ENCODE data around the gene RGS12.

The RGS12 gene, protein sequence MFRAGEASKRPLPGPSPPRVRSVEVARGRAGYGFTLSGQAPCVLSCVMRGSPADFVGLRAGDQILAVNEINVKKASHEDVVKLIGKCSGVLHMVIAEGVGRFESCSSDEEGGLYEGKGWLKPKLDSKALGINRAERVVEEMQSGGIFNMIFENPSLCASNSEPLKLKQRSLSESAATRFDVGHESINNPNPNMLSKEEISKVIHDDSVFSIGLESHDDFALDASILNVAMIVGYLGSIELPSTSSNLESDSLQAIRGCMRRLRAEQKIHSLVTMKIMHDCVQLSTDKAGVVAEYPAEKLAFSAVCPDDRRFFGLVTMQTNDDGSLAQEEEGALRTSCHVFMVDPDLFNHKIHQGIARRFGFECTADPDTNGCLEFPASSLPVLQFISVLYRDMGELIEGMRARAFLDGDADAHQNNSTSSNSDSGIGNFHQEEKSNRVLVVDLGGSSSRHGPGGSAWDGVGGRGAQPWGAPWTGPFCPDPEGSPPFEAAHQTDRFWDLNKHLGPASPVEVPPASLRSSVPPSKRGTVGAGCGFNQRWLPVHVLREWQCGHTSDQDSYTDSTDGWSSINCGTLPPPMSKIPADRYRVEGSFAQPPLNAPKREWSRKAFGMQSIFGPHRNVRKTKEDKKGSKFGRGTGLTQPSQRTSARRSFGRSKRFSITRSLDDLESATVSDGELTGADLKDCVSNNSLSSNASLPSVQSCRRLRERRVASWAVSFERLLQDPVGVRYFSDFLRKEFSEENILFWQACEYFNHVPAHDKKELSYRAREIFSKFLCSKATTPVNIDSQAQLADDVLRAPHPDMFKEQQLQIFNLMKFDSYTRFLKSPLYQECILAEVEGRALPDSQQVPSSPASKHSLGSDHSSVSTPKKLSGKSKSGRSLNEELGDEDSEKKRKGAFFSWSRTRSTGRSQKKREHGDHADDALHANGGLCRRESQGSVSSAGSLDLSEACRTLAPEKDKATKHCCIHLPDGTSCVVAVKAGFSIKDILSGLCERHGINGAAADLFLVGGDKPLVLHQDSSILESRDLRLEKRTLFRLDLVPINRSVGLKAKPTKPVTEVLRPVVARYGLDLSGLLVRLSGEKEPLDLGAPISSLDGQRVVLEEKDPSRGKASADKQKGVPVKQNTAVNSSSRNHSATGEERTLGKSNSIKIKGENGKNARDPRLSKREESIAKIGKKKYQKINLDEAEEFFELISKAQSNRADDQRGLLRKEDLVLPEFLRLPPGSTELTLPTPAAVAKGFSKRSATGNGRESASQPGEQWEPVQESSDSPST (N-terminal part only)

DNA sequence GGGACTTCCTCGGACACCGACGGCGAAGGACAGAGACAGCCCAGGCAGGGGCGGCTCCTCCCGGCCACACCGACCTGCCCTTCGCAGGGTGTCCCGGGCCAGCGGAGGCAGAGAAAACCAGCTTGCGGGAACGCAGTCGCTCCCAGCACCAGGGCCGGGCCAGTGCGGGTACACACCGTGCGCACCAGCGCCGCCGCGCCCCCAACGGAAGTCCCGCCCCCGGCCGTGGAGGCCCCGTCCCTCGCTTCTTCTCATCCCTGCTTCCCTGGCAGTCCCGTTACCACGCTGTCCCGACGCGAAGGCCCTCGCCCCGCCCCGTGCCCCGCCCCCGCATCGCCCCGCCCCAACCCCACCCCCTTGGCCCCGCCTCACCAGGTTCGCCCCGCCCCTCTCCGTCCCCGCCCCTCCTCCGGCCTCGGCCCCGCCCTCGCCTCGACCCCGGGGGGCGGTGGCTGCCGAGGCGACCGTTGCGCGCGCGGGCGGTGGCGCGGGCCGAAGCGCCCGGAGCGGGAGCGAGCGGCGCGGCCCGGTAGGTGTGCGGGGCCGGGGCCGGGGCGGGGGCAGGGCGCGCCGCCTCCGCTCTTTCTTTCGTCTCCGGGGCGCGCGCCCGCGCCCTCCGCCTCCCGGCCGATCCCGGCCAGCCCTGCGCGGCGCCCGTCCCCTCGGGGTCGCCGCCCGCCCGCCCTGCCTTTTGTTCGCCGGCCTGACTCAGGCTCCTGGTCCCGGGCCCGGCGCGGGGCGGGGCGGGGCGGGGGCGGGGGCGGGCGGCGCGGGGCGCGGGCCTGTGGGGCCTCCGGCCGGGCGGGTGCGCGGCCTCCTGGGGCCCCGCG, at the start of gene RGS12:
TSS of gene RGS12 (plus strand) at position 451 of the 830 bp plus-strand sequence. CDS start 23,150 bp downstream, outside the sequence.
- DNase-seq = peak; percentile 64

DNA sequence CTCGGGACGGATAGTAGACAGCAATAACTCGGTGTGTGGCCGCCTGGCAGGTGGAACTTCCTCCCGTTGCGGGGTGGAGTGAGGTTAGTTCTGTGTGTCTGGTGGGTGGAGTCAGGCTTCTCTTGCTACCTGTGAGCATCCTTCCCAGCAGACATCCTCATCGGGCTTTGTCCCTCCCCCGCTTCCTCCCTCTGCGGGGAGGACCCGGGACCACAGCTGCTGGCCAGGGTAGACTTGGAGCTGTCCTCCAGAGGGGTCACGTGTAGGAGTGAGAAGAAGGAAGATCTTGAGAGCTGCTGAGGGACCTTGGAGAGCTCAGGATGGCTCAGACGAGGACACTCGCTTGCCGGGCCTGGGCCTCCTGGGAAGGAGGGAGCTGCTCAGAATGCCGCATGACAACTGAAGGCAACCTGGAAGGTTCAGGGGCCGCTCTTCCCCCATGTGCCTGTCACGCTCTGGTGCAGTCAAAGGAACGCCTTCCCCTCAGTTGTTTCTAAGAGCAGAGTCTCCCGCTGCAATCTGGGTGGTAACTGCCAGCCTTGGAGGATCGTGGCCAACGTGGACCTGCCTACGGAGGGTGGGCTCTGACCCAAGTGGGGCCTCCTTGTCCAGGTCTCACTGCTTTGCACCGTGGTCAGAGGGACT, 49.6 kb upstream of the RGS12 start:
- no peak for DNase-seq

DNA sequence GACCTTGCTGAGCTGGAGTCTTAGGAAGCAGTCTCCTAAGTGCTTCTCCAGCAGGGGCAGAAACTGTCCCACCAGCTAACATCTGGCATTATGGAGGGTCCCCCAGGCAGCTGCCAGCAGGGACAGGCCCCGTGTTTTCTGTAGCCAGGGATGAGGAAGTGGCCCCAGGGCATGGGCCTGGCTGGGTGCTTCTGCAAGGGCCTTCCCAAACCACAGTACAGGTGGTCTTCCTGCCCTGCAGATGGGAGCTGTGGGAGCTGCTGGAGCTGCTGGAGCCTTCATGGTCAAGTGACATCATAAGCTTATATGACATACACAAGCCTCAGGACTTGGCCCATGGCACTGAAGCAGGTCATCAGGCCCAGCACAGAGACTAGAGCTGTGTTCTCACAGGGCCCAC, 48.8 kb upstream of the RGS12 start:
- no peak for DNase-seq

DNA sequence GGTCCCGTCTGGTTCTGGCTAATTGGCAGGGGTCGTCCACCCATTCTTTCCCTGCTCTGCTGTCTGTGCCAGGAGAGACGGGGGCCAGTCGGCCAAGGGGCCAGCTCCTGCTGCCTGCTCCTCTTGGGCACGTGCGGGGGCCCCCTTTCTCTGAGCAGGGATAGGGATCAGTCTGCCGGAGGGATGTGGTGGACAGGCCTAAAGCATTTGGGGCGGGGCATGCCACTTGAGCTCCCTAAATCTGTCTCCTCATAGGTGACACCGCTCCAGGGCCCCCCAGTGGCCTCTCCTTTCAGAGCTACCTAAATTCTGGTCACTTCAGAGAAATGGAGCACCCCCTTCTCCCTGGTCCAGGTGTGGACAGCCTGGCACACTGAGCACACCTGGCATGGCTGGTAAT, 48.1 kb upstream of the RGS12 start:
- DNase-seq = no peak

DNA sequence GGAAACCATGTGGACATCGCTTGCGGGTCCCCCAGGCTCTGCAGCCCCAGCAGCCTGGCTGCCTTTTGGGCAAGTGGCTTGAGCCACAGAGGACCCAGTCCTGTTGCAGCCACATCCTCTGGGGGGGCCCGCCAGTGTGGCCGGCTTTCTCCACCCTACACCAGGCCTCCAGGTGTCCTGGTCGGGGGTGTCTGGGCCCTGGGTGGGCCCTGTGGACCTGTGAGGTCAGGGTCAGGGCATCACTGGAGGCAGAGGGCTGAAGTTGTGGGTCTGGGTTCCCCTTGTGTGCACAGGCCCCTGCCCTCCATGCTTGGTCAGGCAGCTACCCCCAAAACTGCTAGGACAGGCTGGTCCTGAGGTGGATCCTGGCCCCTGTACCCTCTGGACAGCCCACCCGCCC, 47.1 kb upstream of the RGS12 start:
- DNase-seq = no peak

DNA sequence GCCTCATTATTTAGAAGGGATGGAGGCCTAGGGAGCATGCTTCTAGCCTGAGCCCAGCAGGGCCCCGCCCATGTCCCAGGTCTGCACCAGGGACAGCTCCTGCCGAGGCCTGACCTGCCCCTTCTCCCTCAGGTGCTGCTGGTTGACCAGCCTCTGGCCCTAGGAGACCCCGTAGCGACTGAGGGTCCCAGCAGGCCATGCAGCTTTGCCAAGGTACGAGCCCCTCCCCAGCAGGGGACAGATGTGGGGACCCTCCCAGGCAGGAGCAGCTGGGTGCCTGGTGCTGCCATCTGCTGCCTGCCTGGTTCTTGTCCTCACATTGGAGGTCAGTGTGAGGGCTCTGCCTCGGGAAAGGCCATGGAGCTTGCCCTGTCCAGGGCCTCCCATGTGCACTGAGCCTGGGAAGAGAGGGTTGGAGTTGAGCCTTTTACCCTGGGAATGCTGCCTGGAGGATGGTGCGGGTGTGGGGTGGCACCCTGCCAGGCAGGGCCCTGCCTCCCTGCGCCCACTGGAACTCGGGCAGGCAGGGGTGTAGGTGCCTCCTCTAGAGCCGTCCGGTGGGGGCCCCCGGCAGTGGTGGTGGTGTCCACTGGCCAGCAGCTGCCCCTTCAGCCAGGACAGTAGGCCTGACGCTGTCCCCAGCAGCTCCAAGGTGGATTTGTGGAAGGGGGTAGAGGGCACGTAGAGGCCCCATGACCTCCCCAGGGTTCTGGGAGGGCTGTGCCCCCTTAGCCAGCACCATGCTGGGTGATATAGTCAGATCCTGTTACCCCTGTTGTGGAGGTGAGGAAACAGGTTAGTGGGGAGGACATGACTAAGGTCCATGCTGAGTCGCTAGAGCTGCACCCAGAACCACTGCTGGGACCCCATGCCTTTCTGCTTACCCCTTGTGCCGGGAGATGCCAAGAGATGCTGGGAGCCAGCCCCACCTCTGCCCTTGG, 46.1 kb upstream of the RGS12 start:
- no peak for DNase-seq

DNA sequence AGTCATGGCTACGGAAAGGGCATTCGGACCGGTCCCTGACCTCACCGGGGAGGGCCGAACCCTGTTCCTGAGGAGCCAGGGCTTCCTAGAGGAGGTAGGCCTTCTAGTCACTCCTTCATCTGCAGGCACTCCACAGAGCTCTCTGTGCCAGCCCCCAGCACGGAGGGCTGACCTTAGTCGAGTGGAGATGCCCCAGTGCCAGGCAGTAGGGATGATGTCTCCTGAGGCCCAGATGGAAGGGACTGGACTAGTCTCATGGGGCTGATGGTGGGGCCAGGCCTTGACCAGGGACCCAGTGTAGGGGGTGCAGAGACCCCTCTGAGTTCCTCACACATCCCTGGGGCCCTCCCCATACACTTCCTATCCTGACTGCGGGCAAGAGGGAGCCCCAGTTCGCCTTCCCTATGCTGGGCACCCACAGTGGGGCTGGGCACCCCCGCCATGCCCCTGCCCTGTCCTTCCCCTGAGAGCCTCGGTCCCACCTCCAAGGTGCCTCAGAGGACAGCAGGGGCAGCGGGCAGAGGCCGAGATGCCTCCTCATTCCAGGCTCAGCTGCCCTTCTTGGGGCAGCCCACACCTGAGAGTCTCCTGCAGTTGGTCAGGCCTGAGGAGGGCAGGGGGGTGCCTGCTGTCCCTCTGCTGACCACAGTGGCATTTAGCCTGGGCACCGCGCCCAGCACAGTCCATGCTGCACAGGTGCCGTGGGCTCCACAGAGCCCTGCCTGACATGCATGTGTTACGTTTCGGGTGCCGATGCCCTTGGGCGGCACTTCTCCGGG, 45.2 kb upstream of the RGS12 start:
- DNase-seq = no peak

DNA sequence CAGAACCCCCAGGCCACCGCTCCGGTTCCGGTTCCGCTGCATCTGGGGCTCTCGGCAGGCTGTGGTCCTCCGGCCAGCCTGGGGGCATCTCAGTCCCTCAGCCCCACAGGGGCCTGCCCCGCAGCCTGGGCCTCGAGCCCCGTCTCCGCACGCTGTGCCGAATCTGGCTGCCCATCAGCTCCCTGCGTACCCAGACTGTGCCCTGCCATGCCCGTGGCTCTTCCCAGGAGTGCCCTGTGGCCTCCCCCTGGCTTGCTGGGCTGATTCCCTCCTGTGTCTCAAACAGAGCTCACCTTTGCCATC, 44.7 kb upstream of the RGS12 start:
- DNase-seq = no peak

DNA sequence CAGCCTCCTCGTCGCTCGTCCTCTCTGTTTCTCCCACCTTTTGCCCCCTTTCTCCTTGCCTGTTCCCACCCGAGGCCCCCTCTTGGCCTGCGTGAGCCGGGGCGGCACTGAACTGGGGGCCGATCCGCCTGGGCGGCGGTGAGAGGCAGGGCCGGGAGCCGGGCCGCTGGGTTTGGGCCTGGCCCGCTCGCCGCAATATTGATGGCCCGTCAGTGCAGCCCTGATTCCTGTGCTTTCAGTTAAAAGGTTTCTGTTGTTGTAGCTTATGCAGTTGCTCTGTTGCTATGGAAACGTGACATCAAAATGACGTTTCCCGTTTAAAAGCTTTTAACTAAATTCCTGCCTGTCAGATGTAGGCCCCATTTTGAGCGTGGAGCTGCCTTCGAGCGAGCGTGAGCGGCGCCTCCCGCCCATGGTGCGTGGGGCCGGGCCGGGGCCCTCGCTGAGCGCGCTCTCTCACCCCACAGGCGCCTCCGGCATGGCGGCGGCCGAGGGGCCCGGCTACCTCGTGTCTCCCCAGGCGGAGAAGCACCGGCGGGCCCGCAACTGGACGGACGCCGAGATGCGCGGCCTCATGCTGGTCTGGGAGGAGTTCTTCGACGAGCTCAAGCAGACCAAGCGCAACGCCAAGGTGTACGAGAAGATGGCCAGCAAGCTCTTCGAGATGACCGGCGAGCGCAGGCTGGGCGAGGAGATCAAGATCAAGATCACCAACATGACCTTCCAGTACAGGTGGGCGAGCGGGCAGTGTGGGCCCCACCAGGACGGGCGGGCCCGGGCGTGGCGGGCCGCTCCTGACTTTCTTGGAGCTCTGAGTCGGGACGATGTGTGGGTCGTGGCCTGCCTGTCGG, 43.8 kb upstream of the RGS12 start, which contains the start of gene MSANTD1:
TSS of gene MSANTD1 (plus strand) at position 349 of the 851 bp plus-strand sequence. CDS start at position 413, 64 bp downstream.
- no peak for DNase-seq

DNA sequence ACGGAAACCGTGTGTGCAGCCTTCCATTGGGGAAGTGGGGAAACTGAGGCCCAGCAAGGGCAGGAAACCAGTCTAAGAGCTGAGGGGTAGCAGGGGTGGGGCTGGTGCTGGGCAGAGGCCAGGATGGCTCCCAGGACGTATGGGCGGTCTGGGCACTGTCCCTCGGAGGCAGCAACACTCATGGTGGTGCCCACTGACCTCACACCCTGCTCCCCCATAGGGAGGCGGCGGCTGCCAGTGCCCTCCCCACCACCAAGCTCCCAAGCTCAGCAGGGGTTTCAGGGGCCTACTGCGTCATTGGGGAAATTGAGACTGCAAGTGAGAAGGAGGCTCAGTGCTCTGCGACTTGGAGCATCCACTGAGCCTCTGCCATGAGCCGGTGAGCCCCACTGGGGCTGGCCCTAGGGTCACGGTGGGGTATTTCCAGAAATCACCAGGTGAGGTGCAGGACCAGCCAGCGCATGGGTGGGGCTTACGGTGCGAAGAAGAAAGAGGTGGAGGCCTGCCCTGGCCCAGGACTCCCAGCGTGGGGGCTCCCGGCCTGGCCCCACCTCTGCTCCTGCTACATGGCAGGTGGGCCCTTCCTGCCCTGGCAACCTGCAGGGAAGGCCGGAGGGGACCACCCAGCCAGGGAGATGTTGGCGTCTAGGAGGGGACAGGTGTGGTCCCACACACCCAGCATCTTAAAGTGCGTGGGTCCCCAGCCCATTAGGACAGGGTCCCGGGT, 42.9 kb upstream of the RGS12 start:
- no peak for DNase-seq

DNA sequence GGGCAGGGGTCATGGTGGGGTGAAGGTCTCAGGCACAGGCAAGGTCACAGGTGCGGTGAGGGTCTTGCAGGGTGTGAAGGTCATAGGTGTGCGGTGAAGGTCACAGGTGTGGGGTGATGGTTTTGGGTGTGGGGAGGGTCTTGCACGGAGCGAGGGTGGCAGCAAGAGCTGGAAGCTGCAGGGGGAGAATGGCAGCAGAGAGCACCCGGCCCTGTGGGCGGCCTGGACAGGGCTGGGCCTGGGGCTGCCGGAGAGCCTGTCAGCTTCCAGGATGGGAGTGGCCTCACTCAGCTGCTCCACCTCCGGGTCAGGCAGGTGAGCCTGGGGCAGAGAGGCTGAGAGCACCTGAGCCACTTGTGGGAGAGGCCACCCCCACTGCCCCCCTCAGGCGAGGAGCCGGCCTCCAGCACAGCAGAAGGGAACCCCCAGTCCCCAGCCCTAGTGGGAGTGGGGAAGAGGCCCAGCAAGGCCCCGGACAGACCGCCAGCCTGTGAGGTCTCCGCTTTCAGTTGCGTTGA, 42.3 kb upstream of the RGS12 start:
- no peak for DNase-seq

DNA sequence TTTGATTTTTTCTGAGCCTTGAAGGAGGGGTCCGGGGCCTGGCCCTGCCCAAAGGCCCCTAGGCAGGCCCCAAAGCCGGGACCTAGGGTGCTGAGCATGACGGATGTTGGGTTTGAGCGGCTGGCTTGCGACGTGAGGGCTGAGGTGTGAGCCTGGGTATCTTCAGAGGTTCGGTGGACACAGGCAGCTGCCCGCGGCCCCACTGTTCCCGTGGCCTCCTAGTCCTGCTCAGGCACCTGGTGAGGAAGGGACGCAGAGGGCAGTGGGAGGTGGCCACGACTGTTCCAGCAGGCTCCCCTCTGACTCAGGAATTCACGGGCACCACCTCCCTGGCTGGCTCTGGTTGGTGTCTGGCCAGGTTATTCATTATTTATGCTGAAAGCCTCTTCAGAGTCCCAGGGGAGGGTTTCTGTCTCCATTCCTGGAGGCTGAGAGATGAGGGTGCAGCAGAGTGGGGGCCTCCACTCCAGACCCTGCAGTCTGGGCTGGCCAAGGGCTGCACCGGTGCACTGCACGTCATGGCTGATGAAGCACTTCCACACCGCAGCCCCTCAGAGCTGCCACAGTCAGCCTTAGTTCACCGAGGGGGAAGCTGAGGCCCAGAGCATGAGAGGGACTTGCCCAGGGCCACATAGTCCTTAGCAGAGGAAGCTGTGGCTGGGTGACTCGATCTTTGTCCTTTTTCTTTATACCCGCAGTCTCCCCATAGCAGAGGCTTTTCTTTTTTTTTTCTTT, 41.7 kb upstream of the RGS12 start:
- no peak for DNase-seq

DNA sequence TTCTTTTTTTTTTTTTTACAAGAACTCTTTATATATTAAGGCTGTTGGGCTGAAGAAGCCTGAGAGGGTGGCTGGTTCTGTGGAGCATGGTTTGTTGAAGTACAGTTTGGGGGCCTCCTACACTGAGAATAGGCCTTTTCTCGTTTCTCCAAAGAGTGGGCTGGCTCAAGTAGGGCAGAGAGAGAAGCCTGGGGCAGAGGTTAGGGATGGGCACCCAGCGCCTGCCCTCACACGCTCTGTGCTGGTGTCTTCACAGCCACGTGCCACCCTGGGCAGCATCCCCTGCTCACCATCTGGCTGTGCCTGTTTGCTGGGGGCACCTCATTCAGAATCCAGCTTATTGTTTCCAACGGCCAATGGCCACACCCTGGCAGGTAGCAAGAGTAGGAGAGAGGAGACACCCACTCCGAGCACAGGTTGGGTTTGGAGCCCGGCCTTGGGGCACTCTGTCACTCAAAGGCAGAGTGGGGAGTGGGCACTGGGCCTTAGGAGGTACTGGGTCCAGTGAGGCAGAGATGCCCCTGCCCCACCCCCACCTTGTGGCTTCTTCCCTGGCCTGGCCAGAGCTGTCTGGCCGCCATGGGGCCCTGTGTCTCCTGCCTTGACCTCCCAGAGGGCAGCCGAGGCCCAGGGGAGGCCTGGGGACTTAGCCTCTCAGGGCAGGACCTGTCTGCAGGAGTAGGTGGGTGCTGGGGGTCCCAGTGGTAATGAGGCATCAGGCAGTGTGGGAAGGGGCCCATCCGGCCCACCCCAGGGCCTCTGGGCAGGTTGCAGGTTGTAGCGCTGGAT, 40.9 kb upstream of the RGS12 start:
- no peak for DNase-seq

DNA sequence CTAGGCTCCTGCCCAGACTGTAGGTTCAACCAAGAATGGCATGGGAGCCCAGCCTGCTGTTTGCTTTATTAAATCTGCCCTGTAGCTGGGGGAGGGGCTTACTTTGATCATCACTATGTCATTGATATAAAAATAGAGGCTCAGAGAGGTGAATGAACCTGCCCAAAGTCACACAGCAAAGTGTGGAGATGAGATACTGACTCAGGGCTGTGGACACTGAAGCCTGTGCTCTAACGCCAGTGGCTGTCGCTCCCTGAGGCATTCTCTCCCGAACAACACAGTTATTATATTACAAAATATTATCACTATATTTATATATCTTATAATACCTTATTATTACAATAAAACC, 40.4 kb upstream of the RGS12 start:
- DNase-seq = no peak

DNA sequence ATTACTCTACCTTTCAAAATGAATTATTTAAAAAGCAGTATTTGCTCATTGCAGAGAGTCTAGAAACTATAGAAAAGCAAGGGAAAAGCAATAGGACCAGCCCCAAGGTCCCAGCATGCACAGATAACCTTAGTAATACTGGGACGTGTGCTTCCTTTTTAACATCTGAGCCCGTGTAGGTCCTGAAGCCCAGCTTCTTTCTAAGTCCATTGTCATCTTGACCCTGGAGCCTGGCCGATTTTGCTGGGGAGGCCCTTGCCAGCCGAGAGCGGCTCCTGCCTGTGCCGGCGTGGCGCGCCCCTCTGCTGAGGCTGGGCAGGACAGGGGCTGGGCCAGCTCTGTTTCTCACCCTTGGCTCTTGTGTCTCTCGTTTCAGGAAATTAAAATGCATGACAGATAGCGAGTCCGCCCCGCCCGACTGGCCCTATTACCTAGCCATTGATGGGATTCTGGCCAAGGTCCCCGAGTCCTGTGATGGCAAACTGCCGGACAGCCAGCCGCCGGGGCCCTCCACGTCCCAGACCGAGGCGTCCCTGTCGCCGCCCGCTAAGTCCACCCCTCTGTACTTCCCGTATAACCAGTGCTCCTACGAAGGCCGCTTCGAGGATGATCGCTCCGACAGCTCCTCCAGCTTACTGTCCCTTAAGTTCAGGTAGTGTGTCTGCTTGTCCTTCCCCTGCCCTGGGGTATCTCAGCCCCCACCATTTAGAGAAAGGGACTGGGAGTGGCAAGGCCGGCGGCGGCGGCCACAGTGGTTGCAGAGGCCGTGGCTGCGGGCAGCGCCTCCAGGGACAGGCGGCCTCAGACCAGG, 39.8 kb upstream of the RGS12 start:
- DNase-seq = no peak
